Brain pericyte (primary cell): ENCODE data around the gene ELANE.
"Not testable (repeated sequence)": the region's sequence is repeated elsewhere in the genome, so short reads cannot be mapped to it uniquely, and the experiment has no call there.

Experiments
- DNase-seq: peaks from one replicate; pipeline ENCODE4 v3.0.0-alpha.2; 2012; ENCODE audit warnings: low read depth, low spot score

ELANE gene

DNA sequence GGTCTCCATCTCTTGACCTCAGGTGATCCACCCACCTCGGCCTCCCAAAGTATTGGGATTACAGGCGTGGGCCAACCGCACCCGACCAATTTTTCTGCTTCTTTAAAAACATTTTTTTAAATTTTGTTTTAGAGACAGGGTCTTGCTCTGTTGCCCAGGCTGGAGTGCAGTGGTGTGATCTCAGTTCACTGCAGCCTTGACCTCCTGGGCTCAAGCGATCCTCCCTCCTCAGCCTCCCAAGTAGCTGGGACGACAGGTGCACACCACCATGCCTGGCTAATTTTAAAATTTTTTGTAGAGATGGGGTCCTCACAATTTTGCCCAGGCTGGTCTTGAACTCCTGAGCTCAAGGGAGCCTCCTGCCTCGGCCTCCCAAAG is 9.3 kb upstream of the ELANE start:
- DNase-seq = not testable (repeated sequence)

DNA sequence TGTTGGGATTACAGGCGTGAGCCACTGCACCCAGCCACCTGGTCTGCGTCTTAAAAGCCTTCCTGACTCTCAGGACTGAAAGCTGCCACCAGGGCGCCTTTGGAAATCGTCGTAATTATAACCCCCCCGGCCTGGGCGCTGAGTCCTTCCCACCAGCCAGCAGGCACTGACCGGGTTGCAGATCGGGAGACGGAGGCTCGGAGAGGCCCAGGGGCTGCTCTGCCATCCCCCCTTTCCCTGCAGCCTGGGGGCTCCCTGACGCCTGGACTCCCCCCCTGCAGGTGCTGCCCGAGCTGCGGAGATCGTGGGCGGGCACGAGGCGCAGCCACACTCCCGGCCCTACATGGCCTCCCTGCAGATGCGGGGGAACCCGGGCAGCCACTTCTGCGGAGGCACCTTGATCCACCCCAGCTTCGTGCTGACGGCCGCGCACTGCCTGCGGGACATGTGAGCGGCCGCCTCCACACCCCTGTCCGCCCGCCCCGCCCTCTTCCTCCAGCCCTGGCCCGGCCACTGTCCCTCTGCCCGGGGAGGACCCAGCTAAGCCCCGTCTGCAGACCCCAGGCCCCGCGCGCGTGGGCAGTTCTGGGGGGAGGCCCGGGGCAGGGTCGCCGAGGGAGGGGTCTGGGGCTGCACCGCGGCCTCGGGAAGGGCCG is 8.8 kb upstream of the ELANE start:
- no peak for DNase-seq

DNA sequence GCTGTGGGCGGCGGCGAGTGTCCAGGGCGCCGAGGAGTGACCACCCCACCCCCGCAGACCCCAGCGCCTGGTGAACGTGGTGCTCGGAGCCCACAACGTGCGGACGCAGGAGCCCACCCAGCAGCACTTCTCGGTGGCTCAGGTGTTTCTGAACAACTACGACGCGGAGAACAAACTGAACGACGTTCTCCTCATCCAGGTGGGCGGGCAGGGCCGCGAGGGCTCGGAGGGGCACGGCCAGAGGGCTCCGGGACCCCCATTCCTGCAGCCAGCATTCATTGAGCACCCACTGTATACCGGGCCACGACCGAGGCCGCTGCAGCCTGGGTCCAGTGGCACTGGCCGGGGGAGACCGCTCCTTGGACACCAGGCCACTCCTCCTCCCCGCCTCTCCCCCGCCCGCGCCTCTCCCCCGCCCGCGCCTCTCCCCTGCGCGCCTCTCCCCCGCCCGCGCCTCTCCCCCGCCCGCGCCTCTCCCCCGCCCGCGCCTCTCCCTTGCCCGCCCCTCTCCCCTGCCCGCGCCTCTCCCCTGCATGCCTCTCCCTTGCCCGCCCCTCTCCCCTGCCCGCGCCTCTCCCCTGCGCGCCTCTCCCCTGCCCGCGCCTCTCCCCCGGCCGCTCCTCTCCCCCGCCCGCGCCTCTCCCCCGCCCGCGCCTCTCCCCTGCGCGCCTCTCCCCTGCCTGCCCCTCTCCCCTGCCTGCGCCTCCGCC is 8.1 kb upstream of the ELANE start:
- no peak for DNase-seq

DNA sequence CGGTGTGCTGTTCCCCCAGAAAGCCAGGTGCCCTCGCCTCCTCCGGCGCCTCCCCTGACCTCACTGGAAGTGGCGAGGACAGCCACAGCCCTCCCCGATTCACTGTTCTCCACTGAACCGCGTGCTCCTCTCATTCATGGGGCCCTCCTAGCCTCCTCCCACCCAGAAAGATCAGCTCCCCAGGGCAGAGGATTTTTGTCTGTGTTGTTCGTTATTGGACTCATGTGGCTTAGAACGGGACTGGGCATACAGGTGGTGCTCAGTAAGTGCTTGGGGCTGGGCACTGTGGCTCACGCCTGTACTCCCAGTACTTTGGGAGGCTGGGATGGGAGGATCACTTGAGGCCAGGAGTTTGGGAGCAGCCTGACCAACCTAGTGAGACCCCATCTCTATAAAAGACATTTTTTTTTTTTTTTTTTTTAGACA is 7.5 kb upstream of the ELANE start:
- DNase-seq = no peak

DNA sequence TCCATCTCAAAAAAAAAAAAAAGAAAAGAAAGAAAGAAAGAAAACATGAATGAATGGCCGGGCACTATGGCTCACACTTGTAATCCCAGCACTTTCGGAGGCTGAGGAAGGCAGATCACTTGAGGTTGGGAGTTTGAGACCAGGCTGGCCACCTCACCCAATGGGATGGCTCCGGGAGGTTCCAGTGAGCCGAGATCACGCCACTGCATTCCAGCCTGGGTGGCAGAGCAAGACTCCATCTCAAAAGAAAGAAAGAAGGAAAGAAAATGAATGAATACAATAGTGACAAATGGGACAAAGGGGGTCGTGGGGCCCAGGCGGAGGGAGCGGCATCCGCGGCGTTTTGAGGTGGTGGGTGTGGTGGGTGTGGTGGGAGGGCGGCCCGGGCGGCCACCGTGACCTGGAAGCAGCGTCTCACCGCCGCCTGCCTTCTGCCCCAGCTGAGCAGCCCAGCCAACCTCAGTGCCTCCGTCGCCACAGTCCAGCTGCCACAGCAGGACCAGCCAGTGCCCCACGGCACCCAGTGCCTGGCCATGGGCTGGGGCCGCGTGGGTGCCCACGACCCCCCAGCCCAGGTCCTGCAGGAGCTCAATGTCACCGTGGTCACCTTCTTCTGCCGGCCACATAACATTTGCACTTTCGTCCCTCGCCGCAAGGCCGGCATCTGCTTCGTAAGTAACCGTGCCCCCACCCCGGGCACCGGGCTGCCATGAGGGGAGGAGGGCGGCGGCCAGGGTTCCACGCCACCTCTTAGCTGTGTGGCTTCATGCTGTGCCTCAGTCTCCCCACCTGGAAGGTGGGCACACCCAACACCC is 6.2 kb upstream of the ELANE start:
- DNase-seq = no peak

DNA sequence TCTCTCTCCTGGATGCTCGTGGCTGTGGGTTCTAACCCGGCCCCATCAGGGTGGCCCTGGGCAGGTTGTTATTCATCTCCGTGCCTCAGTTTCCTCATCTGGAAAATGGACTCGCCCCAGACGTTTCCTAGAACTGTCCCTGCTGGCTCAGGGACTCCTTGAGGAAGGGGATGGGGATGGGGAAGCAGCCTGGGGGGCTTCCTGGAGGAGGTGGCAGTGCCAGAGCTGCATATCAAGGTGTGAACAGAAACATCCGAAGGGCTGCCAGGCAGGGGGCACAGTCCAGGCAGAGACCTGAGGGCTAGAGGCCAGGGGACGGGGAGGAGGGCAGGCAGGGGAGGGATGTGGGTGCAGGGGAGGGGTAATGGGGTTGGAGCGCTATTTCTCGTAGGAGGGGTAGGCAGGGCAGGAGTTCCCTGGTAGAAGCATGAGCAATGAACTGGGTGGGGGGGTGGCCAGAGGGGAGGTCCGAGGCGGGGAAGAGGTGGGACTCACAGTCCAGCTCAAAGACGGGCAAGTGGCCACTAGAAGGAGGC is 3.6 kb upstream of the ELANE start:
- no peak for DNase-seq

DNA sequence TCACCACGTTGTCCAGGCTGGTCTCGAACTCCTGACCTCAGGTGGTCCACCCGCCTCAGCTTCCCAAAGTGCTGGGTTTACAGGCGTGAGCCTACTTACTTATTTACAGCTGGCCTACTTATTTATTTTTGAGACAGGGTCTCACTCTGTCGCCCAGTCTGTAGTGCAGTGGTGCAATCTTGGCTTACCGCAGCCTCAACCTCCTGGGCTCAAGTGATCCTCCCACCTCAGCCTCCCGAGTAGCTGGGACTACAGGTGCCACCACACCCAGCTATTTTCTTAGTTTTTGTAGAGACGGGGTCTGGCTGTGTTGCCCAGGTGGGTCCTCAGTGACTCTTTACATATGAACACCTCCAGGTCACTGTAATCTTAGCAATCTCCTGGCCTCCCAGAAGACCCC is 2.9 kb upstream of the ELANE start:
- DNase-seq = not testable (repeated sequence)

DNA sequence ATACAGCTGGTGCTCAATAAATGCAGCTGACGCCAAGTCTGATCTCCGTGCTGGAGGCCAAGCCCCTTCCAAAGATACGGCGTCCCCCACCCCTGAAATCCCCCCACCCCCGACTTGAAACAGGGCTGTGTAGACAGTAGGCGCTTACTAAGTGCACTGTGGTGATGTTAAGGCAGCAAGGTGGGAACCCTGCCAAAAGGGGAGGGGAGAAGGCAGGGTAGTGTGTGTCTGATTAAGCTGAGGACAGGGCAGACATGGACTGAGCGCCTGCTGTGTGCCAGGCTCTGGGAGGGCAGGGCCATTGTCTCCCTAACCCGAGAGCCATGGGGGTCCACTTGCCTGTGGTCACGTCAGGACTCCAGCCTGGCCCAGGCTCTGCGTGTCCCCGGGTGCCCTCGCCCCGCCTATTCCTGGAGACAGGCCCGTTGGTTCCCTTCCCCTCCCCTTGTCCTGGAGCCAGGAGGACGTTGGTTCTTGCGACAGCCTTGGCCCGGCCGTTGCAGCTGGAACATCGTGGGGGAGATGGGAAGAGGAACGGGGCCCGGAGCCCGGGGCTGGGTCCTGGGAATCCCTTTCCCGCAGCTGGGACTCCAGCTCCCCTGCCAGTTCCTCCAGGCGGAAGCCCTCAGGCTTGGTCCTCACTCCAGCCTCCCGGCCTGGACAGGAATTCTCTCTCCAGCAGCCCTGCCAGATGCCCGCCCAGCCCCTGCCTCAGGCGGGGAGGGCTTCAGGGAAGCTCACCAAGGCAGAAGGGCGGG is 1.7 kb upstream of the ELANE start:
- peak; percentile 99 for DNase-seq

DNA sequence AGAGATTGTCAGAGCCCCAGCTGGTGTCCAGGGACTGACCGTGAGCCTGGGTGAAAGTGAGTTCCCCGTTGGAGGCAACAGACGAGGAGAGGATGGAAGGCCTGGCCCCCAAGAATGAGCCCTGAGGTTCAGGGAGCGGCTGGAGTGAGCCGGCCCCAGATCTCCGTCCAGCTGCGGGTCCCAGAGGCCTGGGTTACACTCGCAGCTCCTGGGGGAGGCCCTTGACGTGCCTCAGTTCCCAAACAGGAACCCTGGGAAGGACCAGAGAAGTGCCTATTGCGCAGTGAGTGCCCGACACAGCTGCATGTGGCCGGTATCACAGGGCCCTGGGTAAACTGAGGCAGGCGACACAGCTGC is 1.1 kb upstream of the ELANE start:
- no peak for DNase-seq

DNA sequence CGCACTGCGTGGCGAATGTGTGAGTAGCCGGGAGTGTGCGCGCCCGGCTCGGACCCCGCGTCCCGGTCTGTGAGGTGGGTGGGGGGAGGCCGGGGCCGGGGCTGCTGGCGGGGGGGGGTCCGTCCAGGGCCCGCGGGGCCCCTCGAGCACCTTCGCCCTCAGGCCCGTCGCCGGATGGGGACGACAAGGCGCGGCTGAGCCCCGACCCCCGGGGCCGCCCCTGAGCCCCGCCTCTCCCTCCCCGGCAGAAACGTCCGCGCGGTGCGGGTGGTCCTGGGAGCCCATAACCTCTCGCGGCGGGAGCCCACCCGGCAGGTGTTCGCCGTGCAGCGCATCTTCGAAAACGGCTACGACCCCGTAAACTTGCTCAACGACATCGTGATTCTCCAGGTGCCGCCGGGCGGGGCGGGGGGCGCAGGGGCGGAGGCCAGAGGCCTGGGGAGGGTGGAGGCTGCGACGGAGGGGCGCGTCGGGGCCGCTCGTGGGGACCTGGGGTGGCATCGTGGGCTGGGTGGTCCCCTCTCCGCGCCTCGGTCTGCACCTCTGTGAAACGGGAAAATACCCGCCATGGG is 997 bp downstream of the ELANE start:
- DNase-seq = no peak

DNA sequence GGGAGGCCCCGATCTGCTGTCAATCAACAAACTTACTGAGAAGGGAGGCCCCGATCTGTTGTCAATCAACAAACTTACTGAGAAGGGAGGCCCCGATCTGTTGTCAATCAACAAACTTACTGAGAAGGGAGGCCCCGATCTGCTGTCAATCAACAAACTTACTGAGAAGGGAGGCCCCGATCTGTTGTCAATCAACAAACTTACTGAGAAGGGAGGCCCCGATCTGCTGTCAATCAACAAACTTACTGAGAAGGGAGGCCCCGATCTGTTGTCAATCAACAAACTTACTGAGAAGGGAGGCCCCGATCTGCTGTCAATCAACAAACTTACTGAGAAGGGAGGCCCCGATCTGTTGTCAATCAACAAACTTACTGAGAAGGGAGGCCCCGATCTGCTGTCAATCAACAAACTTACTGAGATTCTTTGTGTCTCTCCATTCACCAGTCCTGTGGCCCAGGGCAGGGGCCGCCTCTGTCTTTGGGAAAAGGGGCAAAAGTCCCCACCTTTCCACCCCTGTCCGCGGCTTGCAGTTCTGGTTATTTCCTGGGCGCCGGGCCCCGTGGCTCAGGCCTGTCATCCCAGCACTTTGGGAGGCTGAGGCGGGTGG is 1.6 kb downstream of the ELANE start:
- not testable (repeated sequence) for DNase-seq

DNA sequence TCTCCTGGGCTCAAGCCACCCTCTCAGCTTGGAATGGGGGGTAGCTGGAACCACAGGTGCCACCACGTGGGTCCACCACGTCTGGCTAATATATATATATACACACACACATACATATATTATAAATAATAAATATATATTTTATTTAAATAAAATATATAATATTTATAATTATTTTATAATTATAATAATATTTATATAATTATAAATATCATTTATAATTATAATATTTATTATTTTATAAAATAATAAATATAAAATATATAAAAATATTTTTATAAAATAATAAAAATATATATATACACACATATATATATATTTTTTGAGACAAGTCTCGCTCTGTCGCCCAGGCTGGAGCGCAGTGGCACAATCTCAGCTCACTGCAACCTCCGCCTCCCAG is 2.4 kb downstream of the ELANE start:
- no peak for DNase-seq

DNA sequence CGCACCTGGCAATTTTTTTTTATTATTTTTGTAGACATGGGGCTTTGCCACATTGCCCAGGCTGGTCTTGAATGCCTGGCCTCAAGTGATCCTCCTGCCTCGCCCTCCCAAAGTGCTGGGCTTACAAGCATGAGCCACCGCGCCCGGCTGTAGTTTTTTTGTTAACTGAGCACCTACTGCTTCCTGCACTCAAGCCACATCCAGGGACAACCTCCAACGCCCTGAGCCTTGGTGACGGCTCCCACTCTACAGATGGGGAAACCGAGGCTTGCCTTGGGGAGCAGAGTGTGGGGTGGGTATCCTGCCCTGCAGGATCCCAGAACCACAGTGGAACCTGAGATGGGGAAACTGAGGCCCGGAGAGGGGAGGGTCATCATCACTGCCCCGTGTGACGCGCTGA is 3.0 kb downstream of the ELANE start:
- DNase-seq = no peak

DNA sequence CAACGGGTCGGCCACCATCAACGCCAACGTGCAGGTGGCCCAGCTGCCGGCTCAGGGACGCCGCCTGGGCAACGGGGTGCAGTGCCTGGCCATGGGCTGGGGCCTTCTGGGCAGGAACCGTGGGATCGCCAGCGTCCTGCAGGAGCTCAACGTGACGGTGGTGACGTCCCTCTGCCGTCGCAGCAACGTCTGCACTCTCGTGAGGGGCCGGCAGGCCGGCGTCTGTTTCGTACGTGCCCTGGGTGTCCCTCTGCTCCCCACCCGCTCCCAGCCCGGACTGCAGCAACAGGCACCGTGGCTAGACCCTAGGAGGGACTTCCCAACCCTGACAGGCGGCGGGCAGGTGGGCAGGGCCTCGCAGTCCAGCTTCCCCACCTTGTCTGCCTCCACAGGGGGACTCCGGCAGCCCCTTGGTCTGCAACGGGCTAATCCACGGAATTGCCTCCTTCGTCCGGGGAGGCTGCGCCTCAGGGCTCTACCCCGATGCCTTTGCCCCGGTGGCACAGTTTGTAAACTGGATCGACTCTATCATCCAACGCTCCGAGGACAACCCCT is 3.5 kb downstream of the ELANE start:
- no peak for DNase-seq

DNA sequence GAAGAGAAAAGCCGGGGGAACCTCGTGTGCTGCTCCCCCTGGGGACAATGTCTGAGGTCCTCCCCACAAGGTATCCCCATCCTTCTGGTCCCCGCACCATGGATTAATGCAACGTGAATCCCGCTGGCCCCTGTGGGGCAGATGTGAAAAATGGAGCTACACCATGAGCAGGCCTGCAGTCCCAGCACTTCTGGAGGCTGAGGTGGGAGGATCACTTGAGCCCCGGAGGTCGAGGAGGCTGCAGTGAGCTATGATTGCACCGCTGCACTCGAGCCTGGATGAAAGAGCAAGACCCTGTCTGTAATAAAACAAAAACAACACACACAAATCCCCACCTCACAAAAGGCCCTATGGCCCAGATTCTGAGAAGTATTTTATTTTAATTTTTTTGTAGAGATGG is 6.2 kb downstream of the ELANE start:
- DNase-seq = no peak

DNA sequence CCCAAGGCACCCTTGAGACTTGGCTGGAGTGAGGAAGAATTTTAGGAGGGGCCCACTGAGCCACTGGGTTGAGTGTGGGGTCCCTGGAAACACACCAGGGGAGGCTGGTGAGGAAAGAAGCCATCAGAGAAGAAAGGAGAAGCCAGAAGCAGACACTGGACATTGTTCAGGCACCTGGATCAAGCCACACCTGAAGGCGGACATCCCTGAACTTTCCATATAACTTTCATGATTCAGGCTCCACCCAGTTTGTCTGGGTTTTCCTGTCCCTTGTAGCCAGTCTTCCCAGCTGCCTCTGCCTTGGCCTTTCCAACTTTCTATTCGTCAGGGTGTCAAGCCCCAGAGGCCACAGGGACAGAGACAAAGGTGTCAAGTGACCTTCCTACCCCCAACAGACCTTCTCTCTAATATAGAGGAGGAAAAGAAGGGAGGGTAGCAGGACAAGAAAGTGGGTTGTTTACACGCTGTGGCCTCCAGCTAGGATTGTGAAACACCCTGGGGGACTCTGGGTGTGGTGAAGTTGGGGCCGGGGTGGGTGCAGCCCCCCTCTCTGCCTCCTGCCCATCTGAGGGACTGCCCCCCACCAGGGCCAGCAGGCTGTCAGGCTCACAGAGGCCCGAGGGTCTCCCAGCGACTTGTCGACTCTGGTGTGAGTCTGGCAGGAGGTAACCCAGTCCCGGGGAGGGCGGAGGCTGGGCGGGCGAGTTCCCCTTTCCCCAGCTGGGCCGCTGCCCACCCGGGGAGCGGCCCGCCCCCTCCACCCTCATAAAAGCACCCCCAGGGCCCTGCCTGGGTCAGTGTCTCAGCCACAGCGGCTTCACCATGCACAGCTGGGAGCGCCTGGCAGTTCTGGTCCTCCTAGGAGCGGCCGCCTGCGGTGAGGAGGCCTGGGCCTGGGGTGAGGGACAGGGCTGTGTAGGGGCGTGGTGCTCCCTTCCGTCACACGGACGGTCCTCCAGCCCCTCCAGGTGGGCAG is 7.1 kb downstream of the ELANE start, which contains the start of gene CFD:
Gene CFD (plus strand): TSS at position 797 of the 976 bp plus-strand sequence. CDS start 26 bp downstream, at position 823.
- DNase-seq = no peak

DNA sequence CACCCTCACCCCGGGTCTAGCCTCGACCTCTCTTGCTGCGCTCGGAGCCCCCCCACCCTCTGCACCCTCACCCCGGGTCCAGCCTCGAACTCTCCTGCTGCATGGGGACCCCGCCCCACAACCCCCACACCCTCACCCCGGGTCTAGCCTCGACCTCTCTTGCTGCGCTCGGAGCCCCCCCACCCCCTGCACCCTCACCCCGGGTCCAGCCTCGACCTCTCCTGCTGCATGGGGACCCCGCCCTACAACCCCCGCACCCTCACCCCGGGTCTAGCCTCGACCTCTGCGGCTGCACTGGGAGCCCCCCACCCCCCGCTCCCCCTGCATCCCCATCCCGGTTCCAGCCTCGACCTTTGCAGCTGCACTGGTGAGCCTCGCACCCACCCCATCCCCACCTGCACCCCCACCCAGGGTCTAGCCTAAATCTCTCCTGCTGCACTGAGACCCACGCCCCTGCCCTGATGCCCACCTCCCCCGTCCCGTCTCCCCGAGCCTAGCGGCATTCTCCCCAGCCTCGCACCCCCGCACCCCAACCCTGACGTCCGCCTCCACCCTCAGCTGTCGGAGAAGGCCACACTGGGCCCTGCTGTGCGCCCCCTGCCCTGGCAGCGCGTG is 9.1 kb downstream of the ELANE start:
- no peak for DNase-seq

DNA sequence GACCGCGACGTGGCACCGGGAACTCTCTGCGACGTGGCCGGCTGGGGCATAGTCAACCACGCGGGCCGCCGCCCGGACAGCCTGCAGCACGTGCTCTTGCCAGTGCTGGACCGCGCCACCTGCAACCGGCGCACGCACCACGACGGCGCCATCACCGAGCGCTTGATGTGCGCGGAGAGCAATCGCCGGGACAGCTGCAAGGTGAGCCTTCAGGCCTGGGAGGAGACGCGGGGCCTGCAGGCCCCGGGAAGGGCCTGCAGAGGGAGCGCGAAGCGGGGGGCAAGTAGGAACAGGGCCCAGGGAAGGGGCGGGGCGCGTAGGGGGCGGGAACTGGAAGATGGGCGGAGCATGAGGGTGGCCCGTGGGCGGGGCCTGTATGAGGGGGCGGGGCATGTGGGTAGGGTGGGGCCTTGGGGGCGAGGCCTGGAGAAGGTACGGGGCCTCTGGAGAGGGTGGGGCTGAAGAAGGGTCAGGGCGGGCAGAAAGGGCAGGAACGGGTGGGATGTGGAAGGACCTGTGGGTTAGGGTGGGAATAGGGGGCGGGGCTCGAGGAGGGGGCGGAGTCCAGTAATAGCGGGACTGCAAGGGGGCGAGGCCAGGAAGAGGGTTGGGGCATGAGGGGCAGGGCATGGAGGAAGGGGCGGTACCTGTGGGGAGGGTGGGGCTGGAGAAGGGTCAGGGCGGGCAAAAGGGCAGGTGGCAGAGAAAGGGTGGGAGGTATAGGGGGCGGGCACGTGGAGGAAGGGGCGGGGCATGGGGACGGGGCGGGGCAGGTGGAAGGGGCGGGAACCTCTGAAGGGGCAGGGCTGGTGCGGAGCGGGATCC is 9.9 kb downstream of the ELANE start:
- DNase-seq = no peak
